Measurements from ENCODE around the gene ETNK2.

ETNK2 gene

DNA sequence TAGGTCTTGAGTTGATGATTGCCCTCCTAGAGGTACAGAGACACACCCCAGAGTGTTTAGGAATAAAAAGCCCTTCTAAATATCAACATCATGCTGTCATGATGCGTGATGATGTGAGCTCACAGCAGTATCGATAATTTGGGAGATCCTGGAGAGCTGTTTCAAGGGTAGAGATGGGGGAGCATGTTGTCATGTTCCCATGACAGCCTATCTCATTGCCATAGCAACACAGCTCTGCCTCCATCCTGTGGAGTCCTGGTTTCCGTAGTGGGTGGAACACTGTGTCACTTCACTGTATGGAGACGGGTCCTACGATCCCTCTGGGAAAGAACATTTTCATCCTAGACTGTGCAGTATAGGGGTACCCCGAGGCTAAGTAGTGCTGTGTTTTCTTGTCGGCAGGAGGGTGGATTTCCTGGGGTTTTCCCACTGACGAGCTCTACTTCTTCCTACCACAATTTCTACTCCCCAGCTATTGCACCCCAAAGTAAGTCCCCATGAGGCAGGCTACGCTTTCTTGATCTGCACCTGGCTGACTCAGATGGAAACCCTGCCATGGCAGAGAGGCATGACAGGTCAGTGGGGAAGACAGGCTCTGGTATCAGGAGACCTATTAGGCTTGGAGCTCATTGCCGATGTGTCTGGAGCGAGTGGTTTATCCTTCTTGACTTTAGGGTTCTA is 37.3 kb upstream of the ETNK2 start:
- H3K27me3 Mint-ChIP-seq, result peaks cover 41% of the 10 kb centered on the region
- H3K9me3 Mint-ChIP-seq, result no peaks in the 10 kb centered on the region
- H3K4me3 Mint-ChIP-seq, result no peak overlapping the region
- no peaks in the 10 kb centered on the region for H3K36me3 Mint-ChIP-seq (ENCODE audit: low read depth)
- peak; percentile 33 for ATAC-seq
- DNase-seq, result no peak
- H3K4me1 Mint-ChIP-seq, result peaks cover 16% of the 10 kb centered on the region
- no peak overlapping the region for H3K27ac Mint-ChIP-seq

DNA sequence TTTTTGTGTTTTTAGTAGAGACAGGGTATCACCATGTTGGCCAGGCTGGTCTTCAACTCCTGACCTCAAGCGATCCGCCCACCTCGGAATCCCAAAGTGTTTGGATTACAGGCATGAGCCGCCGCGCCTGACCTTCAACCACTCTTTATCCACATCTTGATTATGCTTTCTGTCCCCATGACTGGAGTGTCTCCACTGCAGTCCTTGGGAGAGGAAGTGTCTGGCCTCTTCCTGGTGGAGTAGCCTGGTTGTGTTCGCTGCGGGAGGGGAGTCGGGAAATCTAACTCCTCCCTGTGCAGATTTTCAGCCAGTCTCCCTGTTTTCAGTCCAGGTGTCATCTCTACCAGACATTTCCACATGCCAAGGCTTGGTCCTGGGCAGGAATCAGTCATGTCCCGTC is 34.8 kb upstream of the ETNK2 start:
- Mint-ChIP-seq H3K9me3 (no peaks in the 10 kb centered on the region), H3K27ac (no peak overlapping the region), H3K4me3 (no peak overlapping the region), H3K4me1 (peaks cover 16% of the 10 kb centered on the region), H3K27me3 (peaks cover 38% of the 10 kb centered on the region), H3K36me3 (ENCODE audit: low read depth) (no peaks in the 10 kb centered on the region)
- no peak for DNase-seq
- no peak for ATAC-seq

DNA sequence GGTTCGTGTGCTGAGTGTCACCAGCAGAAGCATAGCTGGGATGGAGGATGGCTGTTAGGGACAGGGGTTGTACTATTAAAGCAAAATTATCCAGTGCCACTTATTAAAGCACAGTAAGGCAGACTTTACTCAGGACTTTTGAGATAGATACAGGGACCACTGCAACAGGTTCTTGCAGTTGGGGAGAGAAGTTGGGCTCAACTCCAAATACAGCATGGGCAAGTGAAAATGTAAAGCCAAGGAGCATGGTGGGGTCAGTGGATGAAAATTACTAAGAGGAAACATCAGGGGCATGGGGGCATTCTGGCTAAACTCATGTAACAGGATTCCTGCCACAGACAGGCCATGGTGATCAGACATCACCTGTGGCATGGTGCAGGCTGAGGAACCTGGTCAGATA is 29.3 kb upstream of the ETNK2 start:
- Mint-ChIP-seq H3K27ac (no peak overlapping the region), H3K27me3 (peaks cover 7% of the 10 kb centered on the region), H3K9me3 (no peaks in the 10 kb centered on the region), H3K4me1 (no peaks in the 10 kb centered on the region), H3K36me3 (ENCODE audit: low read depth) (no peaks in the 10 kb centered on the region), H3K4me3 (no peak overlapping the region)
- no peak for DNase-seq
- ATAC-seq, result no peak

DNA sequence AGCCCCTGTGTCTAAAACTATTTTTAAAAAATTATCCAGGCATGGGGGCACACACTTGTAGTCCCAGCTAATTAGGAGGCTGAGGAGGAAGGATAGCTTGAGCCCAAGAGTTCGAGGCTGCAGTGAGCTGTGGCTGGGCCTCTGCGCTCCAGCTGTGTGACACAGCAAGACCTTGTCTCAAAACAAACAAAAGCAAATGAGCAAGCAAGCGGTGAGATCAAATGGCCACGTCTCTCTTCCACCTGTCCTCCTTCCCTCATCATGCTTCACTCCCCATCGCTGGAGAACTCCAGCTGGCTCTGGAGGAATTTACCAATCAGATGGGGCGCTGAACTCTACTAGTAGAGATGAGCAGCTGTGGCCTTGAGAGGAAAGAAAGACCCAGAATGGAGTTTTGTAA is 28.3 kb upstream of the ETNK2 start:
- H3K4me1 Mint-ChIP-seq, result no peaks in the 10 kb centered on the region
- no peak for DNase-seq
- H3K27ac Mint-ChIP-seq, result no peak overlapping the region
- H3K4me3 Mint-ChIP-seq, result no peak overlapping the region
- ATAC-seq, result no peak
- H3K27me3 Mint-ChIP-seq, result peaks cover 7% of the 10 kb centered on the region
- H3K36me3 Mint-ChIP-seq (ENCODE audit: low read depth), result no peaks in the 10 kb centered on the region
- no peaks in the 10 kb centered on the region for H3K9me3 Mint-ChIP-seq

DNA sequence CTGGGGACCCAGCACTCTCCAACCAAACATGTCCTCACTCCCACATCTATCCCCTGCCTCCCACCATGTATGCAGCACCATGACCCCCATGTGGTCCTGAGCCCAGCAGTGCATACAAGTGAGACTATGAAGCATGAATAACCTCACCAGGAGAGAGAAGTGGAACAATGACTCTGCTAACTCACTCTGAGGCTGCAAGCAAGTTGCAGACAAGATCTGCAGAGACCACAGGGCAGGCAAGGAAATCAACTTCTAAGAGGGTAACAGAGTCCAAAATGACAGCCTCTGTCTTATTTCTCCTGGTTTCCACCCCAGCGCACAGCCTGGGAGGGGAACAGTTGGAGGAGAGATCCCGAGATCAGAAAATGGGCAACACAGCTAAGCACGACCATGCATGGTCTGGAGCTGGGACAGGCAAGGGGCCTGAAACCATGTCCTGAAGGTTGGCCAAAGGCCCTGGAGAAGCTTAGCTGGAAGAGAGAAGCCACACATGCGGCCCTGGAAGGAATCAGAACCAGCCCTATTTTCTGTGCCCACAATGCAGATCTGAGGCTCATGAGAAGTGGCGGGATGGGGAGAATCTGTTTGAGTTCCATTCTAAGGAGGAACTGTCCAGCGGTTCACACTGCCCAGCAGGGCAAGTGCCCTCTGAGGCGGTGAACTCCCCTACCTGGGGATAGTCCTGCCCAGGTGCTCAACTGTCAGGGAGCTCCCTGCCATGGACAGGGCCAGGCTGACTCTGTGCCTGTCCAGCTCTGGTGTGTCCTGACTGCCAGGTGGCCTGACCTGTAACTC is 26.8 kb upstream of the ETNK2 start:
- Mint-ChIP-seq H3K4me1 (no peaks in the 10 kb centered on the region), H3K27ac (no peak overlapping the region), H3K4me3 (no peak overlapping the region), H3K27me3 (peaks cover 1% of the 10 kb centered on the region), H3K36me3 (ENCODE audit: low read depth) (no peaks in the 10 kb centered on the region), H3K9me3 (no peaks in the 10 kb centered on the region)
- no peak for ATAC-seq
- no peak for DNase-seq

DNA sequence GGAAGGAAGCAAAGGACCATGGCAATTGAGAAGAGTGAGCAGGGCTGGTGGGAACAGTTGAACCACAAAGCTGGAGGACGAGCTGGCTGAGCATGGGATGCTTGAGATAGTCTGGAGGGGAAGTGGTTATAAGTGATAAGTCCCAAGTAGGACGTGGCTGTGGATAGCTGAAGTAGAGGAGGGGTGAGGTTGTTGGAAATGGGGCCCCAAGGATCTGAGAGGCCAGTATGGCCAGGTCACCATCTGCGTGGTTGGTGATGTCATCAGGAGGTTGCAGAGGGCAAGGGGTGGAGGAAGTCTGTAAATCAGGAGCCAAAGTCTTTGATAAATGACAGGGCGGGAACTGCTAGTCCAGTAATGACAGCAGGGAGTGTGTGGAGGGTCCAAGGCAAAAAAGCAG is 25.3 kb upstream of the ETNK2 start:
- Mint-ChIP-seq H3K36me3 (ENCODE audit: low read depth) (no peaks in the 10 kb centered on the region), H3K9me3 (peaks cover 2% of the 10 kb centered on the region), H3K27ac (no peak overlapping the region), H3K4me1 (no peaks in the 10 kb centered on the region), H3K4me3 (no peak overlapping the region), H3K27me3 (peaks cover 2% of the 10 kb centered on the region)
- no peak for DNase-seq
- no peak for ATAC-seq

DNA sequence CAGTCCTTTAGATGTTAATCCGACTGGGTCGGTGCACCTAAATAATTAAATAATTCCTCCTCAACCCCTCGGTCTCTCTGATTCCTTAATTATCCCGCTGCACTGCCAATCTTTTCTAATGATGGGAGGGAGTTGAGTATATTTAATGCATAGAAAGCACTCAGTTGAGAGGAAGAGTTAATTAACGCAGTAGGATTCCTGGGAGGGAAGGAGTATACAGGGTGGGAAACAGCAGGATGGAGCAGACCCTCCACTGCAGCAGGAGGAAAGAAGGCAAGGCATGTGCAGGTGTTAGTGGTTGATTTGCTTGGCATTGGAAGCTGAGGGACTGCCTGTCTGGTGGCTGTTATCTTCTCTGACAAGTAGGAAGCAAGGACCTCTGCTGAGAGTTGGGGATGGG is 24.2 kb upstream of the ETNK2 start:
- Mint-ChIP-seq H3K4me3 (no peak overlapping the region), H3K36me3 (ENCODE audit: low read depth) (peaks cover 7% of the 10 kb centered on the region), H3K27me3 (peaks cover 2% of the 10 kb centered on the region), H3K4me1 (no peaks in the 10 kb centered on the region), H3K9me3 (peaks cover 9% of the 10 kb centered on the region), H3K27ac (no peak overlapping the region)
- DNase-seq (no peak), ATAC-seq (no peak)

DNA sequence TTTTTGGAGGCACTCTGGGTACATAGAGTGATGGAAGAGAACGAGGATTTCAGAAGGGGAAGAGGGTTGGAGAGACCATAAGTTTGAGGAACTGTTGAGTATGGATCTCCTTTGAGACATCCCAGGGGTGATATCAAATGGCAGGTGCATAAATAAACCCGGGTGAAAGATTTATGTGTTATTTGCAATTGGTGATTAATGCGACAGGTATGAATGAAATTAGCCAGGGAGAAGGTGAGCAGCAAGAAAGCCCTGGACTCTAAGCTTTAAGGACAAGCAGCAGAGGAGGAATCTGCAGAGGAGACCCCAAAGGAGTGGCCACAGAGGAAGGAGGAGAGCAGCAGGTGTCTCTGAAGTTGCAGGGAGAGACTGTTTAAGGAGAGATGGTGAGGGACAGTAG is 23.1 kb upstream of the ETNK2 start:
- H3K9me3 Mint-ChIP-seq, result peaks cover 19% of the 10 kb centered on the region
- peaks cover 10% of the 10 kb centered on the region for H3K36me3 Mint-ChIP-seq (ENCODE audit: low read depth)
- peaks cover 2% of the 10 kb centered on the region for H3K27me3 Mint-ChIP-seq
- DNase-seq, result no peak
- no peaks in the 10 kb centered on the region for H3K4me1 Mint-ChIP-seq
- H3K4me3 Mint-ChIP-seq, result no peak overlapping the region
- H3K27ac Mint-ChIP-seq, result no peak overlapping the region
- ATAC-seq, result no peak

DNA sequence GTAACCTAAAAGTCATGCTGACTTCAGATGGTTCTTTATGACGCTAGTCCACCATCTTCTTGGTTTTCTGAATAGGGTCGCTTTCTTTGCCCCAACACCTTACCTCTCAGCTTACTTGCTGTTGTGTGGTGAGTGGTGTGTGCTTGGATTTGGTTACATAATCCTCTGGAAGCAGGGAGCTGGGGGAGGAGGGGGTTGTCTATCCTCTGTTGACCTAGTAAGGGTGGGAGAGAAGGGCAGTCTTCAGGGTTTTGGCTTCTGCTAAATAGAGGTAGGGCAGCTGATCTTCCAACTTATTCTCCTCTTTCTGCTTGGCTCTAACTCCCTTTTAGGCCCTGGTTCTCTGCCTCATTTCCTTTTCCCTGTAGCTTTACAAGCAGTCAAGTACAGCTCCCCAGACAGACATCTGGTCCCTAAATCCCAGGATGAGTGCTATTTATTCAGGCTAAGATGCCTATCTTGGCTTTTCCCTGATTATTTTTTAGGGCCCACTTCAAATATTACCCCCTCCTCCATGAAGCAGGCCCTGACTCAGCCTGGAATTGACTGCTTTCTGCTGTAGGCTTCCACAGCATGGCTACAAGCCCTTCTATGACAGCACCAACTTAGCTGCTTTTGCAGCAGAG is 20.7 kb upstream of the ETNK2 start:
- Mint-ChIP-seq H3K27ac (no peak overlapping the region), H3K27me3 (peaks cover 2% of the 10 kb centered on the region), H3K36me3 (ENCODE audit: low read depth) (peaks cover 10% of the 10 kb centered on the region), H3K4me1 (no peaks in the 10 kb centered on the region), H3K9me3 (peaks cover 31% of the 10 kb centered on the region), H3K4me3 (no peak overlapping the region)
- ATAC-seq (no peak), DNase-seq (no peak)

DNA sequence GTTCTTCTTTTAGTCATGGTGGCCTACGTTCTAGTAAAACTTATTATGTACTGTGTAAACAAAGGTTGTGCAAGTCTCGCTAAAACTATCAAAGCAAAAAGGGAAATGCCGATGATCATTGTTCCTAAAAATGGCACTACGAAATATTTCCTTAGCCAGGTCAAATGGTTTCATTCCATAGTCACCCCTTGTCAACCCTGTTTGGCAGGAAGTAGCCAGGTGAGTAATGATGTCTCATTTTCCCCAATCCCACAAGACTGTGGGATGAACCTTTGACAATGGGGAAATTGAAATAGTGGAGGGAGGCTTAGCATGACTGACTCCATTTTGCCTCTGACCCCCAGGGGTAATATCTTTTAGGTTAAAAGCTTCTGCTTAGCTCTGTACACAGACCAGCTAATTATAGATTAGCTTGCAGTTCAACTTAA is 19.9 kb upstream of the ETNK2 start:
- Mint-ChIP-seq H3K4me3 (no peak overlapping the region), H3K27me3 (peaks cover 2% of the 10 kb centered on the region), H3K27ac (no peak overlapping the region), H3K9me3 (peaks cover 35% of the 10 kb centered on the region), H3K4me1 (no peaks in the 10 kb centered on the region), H3K36me3 (ENCODE audit: low read depth) (peaks cover 10% of the 10 kb centered on the region)
- DNase-seq (no peak), ATAC-seq (no peak)

DNA sequence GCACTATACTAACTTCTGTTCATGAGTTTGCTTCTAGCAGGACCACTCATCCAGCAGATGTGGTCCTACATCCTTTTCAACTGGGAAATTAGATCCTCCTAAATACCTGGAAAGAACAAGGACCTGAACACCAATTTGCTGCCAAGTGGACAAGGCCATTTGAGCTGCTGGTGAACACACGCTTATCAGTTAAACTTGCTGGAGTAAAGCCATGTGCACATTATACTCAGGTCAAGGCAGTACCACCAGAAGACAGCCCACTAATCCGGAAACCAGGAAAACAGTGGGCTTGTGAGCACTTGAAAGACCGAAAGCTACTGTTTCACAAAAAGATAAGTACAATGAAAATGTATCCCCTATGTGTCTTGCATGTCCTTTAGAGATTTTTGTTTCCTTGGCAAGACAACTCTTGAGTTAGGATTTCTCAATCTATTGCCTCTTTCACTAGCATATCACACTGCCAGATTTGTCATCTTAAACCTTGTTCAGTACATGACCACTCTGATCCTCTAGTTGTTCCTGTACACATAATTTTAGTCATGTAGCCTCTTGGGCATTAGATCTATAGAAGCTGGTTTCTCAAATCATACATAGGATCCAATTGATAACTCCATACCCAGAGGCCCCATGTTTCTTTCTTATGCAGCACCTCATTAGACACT is 18.8 kb upstream of the ETNK2 start:
- H3K4me1 Mint-ChIP-seq, result no peaks in the 10 kb centered on the region
- ATAC-seq (no peak), DNase-seq (no peak)
- no peak overlapping the region for H3K27ac Mint-ChIP-seq
- H3K4me3 Mint-ChIP-seq, result no peak overlapping the region
- H3K27me3 Mint-ChIP-seq, result peaks cover 2% of the 10 kb centered on the region
- peaks cover 10% of the 10 kb centered on the region for H3K36me3 Mint-ChIP-seq (ENCODE audit: low read depth)
- H3K9me3 Mint-ChIP-seq, result peaks cover 35% of the 10 kb centered on the region

DNA sequence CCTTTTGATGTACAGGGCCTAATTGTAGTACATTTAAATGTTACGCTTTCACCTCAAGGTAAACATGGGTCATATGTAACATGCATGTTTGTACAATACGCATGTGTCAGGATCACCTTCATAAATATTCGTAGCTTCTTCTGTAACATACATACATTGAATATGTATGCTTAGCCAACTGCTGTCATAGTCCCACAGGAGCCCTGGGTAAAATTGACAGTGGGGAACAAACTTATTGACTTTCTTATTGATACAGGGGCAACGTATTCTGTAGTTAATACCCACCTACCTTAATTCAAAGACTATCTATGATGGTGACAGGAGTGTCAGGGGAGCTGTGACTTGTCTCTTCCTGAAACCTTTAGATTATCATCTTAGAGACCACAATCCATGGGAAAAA is 18.0 kb upstream of the ETNK2 start:
- peaks cover 35% of the 10 kb centered on the region for H3K9me3 Mint-ChIP-seq
- H3K27me3 Mint-ChIP-seq, result peaks cover 2% of the 10 kb centered on the region
- DNase-seq (no peak), ATAC-seq (no peak)
- peaks cover 10% of the 10 kb centered on the region for H3K36me3 Mint-ChIP-seq (ENCODE audit: low read depth)
- H3K4me1 Mint-ChIP-seq, result no peaks in the 10 kb centered on the region
- H3K27ac Mint-ChIP-seq, result no peak overlapping the region
- no peak overlapping the region for H3K4me3 Mint-ChIP-seq

DNA sequence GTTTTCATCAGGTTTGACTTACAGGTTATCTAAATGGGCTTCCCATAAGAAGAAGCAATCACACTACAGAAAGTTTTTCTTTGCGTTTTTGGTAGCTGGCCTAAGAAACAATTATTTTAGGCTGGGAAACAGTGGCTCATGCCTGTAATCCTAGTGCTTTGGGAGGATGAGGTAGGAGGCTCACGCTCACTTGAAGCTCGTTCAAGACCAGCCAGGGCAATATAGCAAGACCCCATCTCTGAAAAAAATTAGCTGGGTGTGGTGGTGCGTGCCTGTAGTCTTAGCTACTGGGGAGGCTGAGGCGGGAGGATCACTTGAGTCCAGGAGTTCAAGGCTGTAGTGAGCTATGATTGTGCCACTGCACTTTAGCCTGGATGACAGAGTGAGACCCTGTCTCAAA is 15.9 kb upstream of the ETNK2 start:
- Mint-ChIP-seq H3K4me3 (no peak overlapping the region), H3K27ac (no peak overlapping the region), H3K4me1 (no peaks in the 10 kb centered on the region), H3K36me3 (ENCODE audit: low read depth) (peaks cover 10% of the 10 kb centered on the region), H3K9me3 (peaks cover 35% of the 10 kb centered on the region), H3K27me3 (no peaks in the 10 kb centered on the region)
- no peak for ATAC-seq
- no peak for DNase-seq

DNA sequence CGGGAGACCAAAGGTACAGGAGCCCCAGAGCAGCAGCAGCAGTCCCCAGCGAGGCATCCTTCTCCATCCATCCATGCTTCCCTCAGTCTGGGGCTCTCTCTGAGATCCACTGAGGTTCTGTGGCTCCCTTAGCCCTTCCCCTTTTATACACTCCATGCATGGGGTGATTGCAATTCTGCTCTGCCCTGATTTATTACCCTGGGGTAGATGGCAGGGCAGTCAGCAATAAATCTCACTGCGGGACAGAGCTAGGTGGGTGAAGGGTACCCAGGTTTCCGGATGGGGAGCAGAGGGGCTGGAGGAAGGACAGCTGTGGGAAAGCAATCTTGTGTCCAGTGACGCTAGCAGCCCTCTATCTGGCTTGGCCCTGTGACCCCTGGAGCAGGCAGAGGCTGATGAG is 14.4 kb upstream of the ETNK2 start, which contains the start of gene REN:
Gene REN (minus strand): TSS at position 119 of the 400 bp plus-strand sequence. CDS start 44 bp downstream, at position 75.
- no peak for DNase-seq
- no peak for ATAC-seq
- peaks cover 3% of the 10 kb centered on the region for H3K36me3 Mint-ChIP-seq (ENCODE audit: low read depth)
- H3K9me3 Mint-ChIP-seq, result peaks cover 26% of the 10 kb centered on the region
- no peaks in the 10 kb centered on the region for H3K4me1 Mint-ChIP-seq
- no peak within 1 kb of the TSS for H3K4me3 Mint-ChIP-seq
- no peaks in the 10 kb centered on the region for H3K27me3 Mint-ChIP-seq
- H3K27ac Mint-ChIP-seq, result no peak within 1 kb of the TSS

All from activated naive CD8-positive, alpha-beta T cell treated with anti-CD3 and anti-CD28 coated beads, Interleukin-2, amount 50 U/mL, for 24 hours (primary cell).